ENCODE data around the gene TOM1. TPM values are rescaled to one million over a fixed set of nuclear protein-coding genes. Genes with fewer than 3 reads are reported as not detected.
A peak's percentile ranks its signal among the peaks of the same experiment; 100 is the strongest.

The TOM1 gene
- total and polyA plus RNA-seq, 2 experiments from 2014 or later = 108 to 114 TPM

GRCh38 chr22:35350539-35351503 is 51.1 kb downstream of the TOM1 start:
- H3K27me3 ChIP-seq = no peaks in the 10 kb centered on the region
- 3% methylated on average over 45 of the region's 47 CpGs for WGBS (ENCODE audit: low lambda C conversion rate, missing lambda C conversion rate)
- H2AFZ ChIP-seq = peak overlapping the region; percentile 46
- H3K9me3 ChIP-seq (ENCODE audit: low read depth) = no peaks in the 10 kb centered on the region
- DNase-seq (ENCODE audit: low spot score) = peak; percentile 94
- peak overlapping the region; percentile 22 for H3K4me3 ChIP-seq
- TF ChIP-seq EZH2 (IDR thresholded peaks at IDR 0.05; ENCODE audit: borderline replicate concordance) (no peak), CTCF (IDR thresholded peaks at IDR 0.05; ENCODE audit: poor library complexity) (peak; percentile 98), EZH2phosphoT487 (IDR thresholded peaks at IDR 0.05; ENCODE audit: low read depth, severe bottlenecking, unreplicated experiment) (no peak)
- H3K4me2 ChIP-seq = peak overlapping the region; percentile 87
- no peaks in the 10 kb centered on the region for H3K9me2 ChIP-seq (replicated peaks; ENCODE audit: insufficient read depth)
- no peaks in the 10 kb centered on the region for H3K36me3 ChIP-seq (replicated peaks; ENCODE audit: insufficient read depth, low read depth)
- peak overlapping the region; percentile 74 for H3K27ac ChIP-seq
- peaks cover 21% of the 10 kb centered on the region for H3K4me1 ChIP-seq (ENCODE audit: insufficient read depth)
- H3K79me2 ChIP-seq = no peaks in the 10 kb centered on the region
- H4K20me1 ChIP-seq (ENCODE audit: insufficient read depth, poor library complexity, severe bottlenecking) = no peaks in the 10 kb centered on the region

GRCh38 chr22:35352214-35353111 is 52.8 kb downstream of the TOM1 start:
- no peak overlapping the region for H3K4me3 ChIP-seq
- 84% methylated on average over 19 of the region's 19 CpGs for WGBS (ENCODE audit: low lambda C conversion rate, missing lambda C conversion rate)
- H3K4me2 ChIP-seq = no peak overlapping the region
- no peaks in the 10 kb centered on the region for H3K79me2 ChIP-seq
- no peaks in the 10 kb centered on the region for H3K36me3 ChIP-seq (replicated peaks; ENCODE audit: insufficient read depth, low read depth)
- no peak for DNase-seq (ENCODE audit: low spot score)
- no peak for TF ChIP-seq EZH2phosphoT487 (IDR thresholded peaks at IDR 0.05; ENCODE audit: low read depth, severe bottlenecking, unreplicated experiment)
- TF ChIP-seq CTCF (IDR thresholded peaks at IDR 0.05; ENCODE audit: poor library complexity) = peak; percentile 7
- no peak for TF ChIP-seq EZH2 (IDR thresholded peaks at IDR 0.05; ENCODE audit: borderline replicate concordance)
- peaks cover 25% of the 10 kb centered on the region for H3K4me1 ChIP-seq (ENCODE audit: insufficient read depth)
- no peaks in the 10 kb centered on the region for H3K9me2 ChIP-seq (replicated peaks; ENCODE audit: insufficient read depth)
- no peaks in the 10 kb centered on the region for H4K20me1 ChIP-seq (ENCODE audit: insufficient read depth, poor library complexity, severe bottlenecking)
- no peaks in the 10 kb centered on the region for H3K9me3 ChIP-seq (ENCODE audit: low read depth)
- H2AFZ ChIP-seq = no peak overlapping the region
- no peak overlapping the region for H3K27ac ChIP-seq
- H3K27me3 ChIP-seq = no peaks in the 10 kb centered on the region

- 87% methylated on average over 12 of the region's 12 CpGs for WGBS (ENCODE audit: low lambda C conversion rate, missing lambda C conversion rate)
- no peaks in the 10 kb centered on the region for H3K27me3 ChIP-seq
- H3K4me1 ChIP-seq (ENCODE audit: insufficient read depth) = peaks cover 25% of the 10 kb centered on the region
- H3K27ac ChIP-seq = no peak overlapping the region
- H2AFZ ChIP-seq = no peak overlapping the region
- DNase-seq (ENCODE audit: low spot score) = no peak
- H3K4me2 ChIP-seq = no peak overlapping the region
- no peaks in the 10 kb centered on the region for H3K36me3 ChIP-seq (replicated peaks; ENCODE audit: insufficient read depth, low read depth)
- H3K9me3 ChIP-seq (ENCODE audit: low read depth) = no peaks in the 10 kb centered on the region
- H3K79me2 ChIP-seq = no peaks in the 10 kb centered on the region
- no peaks in the 10 kb centered on the region for H3K9me2 ChIP-seq (replicated peaks; ENCODE audit: insufficient read depth)
- no peak overlapping the region for H3K4me3 ChIP-seq
- no peaks in the 10 kb centered on the region for H4K20me1 ChIP-seq (ENCODE audit: insufficient read depth, poor library complexity, severe bottlenecking)
- TF ChIP-seq CTCF (IDR thresholded peaks at IDR 0.05; ENCODE audit: poor library complexity) (no peak), EZH2phosphoT487 (IDR thresholded peaks at IDR 0.05; ENCODE audit: low read depth, severe bottlenecking, unreplicated experiment) (no peak), EZH2 (IDR thresholded peaks at IDR 0.05; ENCODE audit: borderline replicate concordance) (no peak)
These were observed 53.6 kb downstream of the TOM1 start for GRCh38 chr22:35353318-35353717.
